BJ (cell line): ENCODE data around the gene KIF26B. TPM values are rescaled to one million over a fixed set of nuclear protein-coding genes. Genes with fewer than 3 reads are reported as not detected.
"Not testable (repeated sequence)": the region's sequence is repeated elsewhere in the genome, so short reads cannot be mapped to it uniquely, and the experiment has no call there.

Experiments
- CTCF ChIA-PET: fragments of 350-600 bp; formaldehyde crosslinking; extraction: SDS; loops from one replicate; lab custom pipeline; 2021; ENCODE audit warnings: antibody characterized with exemption, inconsistent platforms; lab: Yijun Ruan, JAX
- POLR2A ChIA-PET: fragments of 300-600 bp; sonication (Branson Sonifier 250); formaldehyde crosslinking; extraction: SDS; loops from one replicate; lab custom pipeline; 2021; ENCODE audit warnings: antibody characterized with exemption; lab: Charles Lee
- DNase-seq: peaks from one replicate; pipeline ENCODE4 v3.0.0-alpha.2; 2011; ENCODE audit warnings: low read depth
- H3K27me3 ChIP-seq: 2 replicates; pipeline ENCODE4 v1.6.0; 2011; ENCODE audit warnings: low read length; ENCODE audit not compliant: control insufficient read depth, insufficient read depth
- H3K36me3 ChIP-seq: 2 replicates; pipeline ENCODE4 v1.5.1; 2011; ENCODE audit warnings: low read length; ENCODE audit not compliant: control insufficient read depth, insufficient read depth
- H3K4me3 ChIP-seq: 2 replicates; pipeline ENCODE4 v1.5.1; 2011; ENCODE audit warnings: low read depth, mild to moderate bottlenecking, control low read depth, low read length
- CTCF ChIP-seq: IDR thresholded peaks from 2 replicates; pipeline ENCODE4 v1.5.1; 2011; ENCODE audit warnings: low read depth, mild to moderate bottlenecking, control low read depth, inconsistent platforms, low read length, moderate library complexity; ENCODE audit not compliant: insufficient read depth
- polyA plus RNA-seq: library from polyadenylated mRNA; depleted of rRNA; stranded (reverse); fragments of >200 nt; gene quantifications from 2 replicates; pipeline ENCODE4 v1.2.3, GENCODE V29; 2011

Gene KIF26B
- polyA plus RNA-seq, 1 experiment, result 2.8 TPM

DNA sequence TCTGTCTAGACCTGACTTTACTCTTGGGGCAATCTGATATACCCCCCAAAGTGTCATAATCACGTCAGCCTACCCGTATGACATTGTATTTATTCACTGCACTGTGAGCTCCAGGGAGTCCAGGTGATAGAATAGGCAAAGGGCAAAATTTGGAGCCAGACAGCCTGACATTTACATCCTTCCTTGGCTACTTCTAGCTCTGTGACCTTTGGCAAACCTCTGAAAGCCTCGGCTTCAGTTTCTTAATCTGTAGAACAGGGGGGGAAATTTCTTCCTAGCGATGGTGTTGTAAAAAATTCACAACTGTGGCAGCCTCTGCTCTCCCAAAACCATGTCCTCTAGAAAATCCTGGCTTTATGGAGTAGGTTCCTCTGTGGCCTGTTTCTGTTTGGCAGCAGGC lies 240.9 kb downstream of the KIF26B start:
- no peak overlapping the region for H3K4me3 ChIP-seq
- no peak for DNase-seq
- no peaks in the 10 kb centered on the region for H3K36me3 ChIP-seq
- POLR2A ChIA-PET, result no interaction called here
- no peaks in the 10 kb centered on the region for H3K27me3 ChIP-seq
- CTCF ChIA-PET, result interaction anchor here (0.9 to 1.2 kb wide), 2 partner anchors 9 to 239 kb away, joined by 3 to 4 read pairs; no protein-coding TSS in a partner anchor
- no peak for TF ChIP-seq CTCF

DNA sequence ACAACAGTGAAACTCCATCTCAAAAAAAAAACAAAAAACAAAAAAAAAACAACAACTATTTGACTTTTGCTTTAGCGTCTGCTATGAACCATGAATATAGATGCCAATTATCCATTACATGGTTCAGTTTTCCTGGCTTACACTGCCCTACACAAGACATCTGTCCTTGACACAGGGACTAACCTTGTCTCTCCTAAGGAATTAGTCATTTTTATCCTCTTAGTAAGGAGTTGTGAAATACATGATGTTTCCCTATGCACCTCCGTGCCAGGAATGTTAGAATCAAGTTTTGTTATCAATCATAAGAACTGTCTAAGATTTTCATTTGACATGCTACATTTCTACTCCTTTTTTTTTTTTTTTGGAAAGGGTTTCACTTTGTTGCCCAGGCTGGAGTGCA lies 241.8 kb downstream of the KIF26B start:
- Histone ChIP-seq H3K27me3 (no peaks in the 10 kb centered on the region), H3K4me3 (no peak overlapping the region), H3K36me3 (no peaks in the 10 kb centered on the region)
- TF ChIP-seq CTCF, result no peak
- DNase-seq, result no peak
- CTCF ChIA-PET, result no interaction called here
- POLR2A ChIA-PET, result interaction anchor here (0.6 kb wide), 1 partner anchor 1036 kb away, joined by 4 read pairs; no protein-coding TSS in a partner anchor

- POLR2A ChIA-PET, result no interaction called here
These were observed 243.0 kb downstream of the KIF26B start for GRCh38 chr1:245397771-245398170.

GRCh38 chr1:245398180-245398579 lies 243.4 kb downstream of the KIF26B start:
- DNase-seq, result no peak
- Histone ChIP-seq H3K27me3 (no peaks in the 10 kb centered on the region), H3K36me3 (no peaks in the 10 kb centered on the region), H3K4me3 (no peak overlapping the region)
- POLR2A ChIA-PET, result no interaction called here
- CTCF ChIA-PET, result interaction anchor here (0.9 kb wide), 1 partner anchor 10 kb away, joined by 3 read pairs; no protein-coding TSS in a partner anchor
- no peak for TF ChIP-seq CTCF

More at GRCh38 chr1:245397771-245398170, 243.0 kb downstream of the KIF26B start:
- CTCF ChIA-PET, result no interaction called here
- no peaks in the 10 kb centered on the region for H3K27me3 ChIP-seq
- H3K4me3 ChIP-seq, result no peak overlapping the region
- no peak for DNase-seq
- H3K36me3 ChIP-seq, result no peaks in the 10 kb centered on the region
- TF ChIP-seq CTCF, result no peak

- CTCF ChIA-PET, result interaction anchor here (1.2 kb wide), 1 partner anchor 395 kb away, joined by 3 read pairs; no protein-coding TSS in a partner anchor
- no peak for TF ChIP-seq CTCF
- POLR2A ChIA-PET, result no interaction called here
- Histone ChIP-seq H3K36me3 (no peaks in the 10 kb centered on the region), H3K27me3 (no peaks in the 10 kb centered on the region), H3K4me3 (no peak overlapping the region)
- DNase-seq, result no peak
These were observed 247.2 kb downstream of the KIF26B start for GRCh38 chr1:245401881-245402587.

DNA sequence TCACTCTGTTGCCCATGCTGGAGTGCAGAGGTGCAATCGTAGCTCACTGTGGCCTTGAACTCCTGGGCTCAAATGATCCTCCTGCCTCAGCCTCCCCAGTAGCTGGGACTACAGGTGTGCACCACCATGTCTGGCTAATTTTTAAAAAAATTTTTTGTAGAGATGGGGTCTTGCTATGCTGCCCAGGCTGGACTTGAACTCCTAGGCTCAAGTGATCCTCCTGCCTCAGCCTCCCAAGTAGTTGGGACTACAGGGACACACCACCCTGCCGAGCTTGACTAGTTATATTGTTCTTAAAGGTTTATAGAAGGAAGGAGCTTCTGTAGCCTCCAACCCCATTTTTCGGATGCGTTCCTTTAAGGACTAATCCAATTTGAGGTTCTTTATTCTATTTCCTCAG lies 248.2 kb downstream of the KIF26B start:
- CTCF ChIA-PET, H3K36me3 ChIP-seq, POLR2A ChIA-PET, H3K27me3 ChIP-seq, H3K4me3 ChIP-seq, DNase-seq: not testable (repeated sequence)
